Epithelial cell of esophagus (primary cell): ENCODE measurements around the gene AHCYL2.

Experiments
- DNase-seq: peaks from one replicate; pipeline ENCODE4 v3.0.0; 2010; ENCODE audit warnings: low read depth
- H3K4me3 ChIP-seq: 2 replicates; pipeline ENCODE4 v1.5.1; 2011; ENCODE audit warnings: mild to moderate bottlenecking, low read length, control low read depth
- CTCF ChIP-seq: IDR thresholded peaks from 2 replicates; pipeline ENCODE4 v1.5.1; 2011; ENCODE audit warnings: low read depth, mild to moderate bottlenecking, low read length, control low read depth, inconsistent platforms; ENCODE audit not compliant: insufficient read depth; ENCODE audit errors: missing control alignments

AHCYL2 gene

GRCh38 chr7:129450295-129450694, 225.5 kb downstream of the AHCYL2 start:
- no peak for TF ChIP-seq CTCF
- no peak for DNase-seq
- no peak overlapping the region for H3K4me3 ChIP-seq

- no peak for TF ChIP-seq CTCF
- DNase-seq, result peak; percentile 83
- H3K4me3 ChIP-seq, result no peak overlapping the region
These were observed 227.9 kb downstream of the AHCYL2 start for GRCh38 chr7:129452589-129453231.

DNA sequence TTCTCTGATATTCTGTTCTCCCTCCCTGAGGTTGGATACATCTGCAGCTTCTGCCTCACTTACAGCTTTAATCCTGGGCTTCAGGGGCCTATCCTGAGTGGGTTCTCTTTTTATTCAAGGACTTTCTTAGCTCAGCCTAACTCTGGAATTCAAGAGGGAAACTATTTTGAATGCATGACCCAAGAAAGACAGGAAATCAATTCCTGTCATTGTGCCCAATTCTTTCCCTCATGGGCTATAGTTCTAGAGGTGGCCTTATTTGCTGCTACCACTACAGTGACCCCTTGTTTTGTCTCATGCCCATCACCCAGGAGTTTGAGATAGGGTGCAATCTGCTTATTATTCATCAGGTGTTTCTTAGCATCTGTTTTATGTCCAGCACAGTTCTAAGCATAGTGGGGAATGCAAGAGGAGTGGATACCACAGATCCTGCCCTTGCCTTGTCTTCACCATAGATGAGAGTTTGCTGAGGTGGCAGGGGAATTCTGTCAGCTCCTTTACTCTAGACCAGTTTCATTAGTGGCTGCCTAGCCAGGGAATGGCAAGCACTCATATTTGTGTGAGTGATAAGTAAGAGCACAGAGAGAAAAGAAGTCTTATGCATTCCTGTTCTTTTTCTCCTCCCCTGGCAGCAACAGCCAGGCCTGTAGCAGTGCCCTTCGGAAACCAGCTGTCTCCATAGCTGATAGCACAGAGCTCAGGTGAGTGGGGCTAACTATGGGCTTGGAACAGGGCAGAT, 228.8 kb downstream of the AHCYL2 start:
- H3K4me3 ChIP-seq, result no peak overlapping the region
- no peak for DNase-seq
- no peak for TF ChIP-seq CTCF

DNA sequence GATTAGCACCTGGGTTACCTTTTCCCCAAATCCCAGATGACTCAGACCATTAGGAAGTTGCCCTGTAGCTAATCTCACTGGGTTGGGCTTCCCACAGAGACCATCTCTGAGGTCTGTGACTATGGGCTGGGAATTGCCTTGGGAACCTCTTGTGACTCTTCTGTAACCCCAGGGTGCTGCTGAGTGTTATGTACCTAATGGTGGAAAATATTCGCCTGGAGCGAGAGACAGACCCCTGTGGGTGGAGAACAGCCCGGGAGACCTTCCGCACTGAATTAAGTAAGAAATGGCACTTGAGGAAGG, 229.4 kb downstream of the AHCYL2 start:
- DNase-seq, result peak; percentile 82

GRCh38 chr7:129456421-129456820, 231.6 kb downstream of the AHCYL2 start:
- no peak for DNase-seq
- TF ChIP-seq CTCF, result no peak
- H3K4me3 ChIP-seq, result no peak overlapping the region

More for the DNA sequence above, 229.4 kb downstream of the AHCYL2 start:
- no peak for TF ChIP-seq CTCF
- H3K4me3 ChIP-seq, result no peak overlapping the region

- H3K4me3 ChIP-seq, result no peak overlapping the region
- no peak for DNase-seq
- no peak for TF ChIP-seq CTCF
These were observed 232.3 kb downstream of the AHCYL2 start for GRCh38 chr7:129457101-129457500.

GRCh38 chr7:129458171-129458570, 233.3 kb downstream of the AHCYL2 start:
- no peak for DNase-seq
- H3K4me3 ChIP-seq, result no peak overlapping the region
- no peak for TF ChIP-seq CTCF
